ENCODE data around the gene GPC6. TPM values are rescaled to one million over a fixed set of nuclear protein-coding genes. Genes with fewer than 3 reads are reported as not detected.

The GPC6 gene
- total RNA-seq, 3 donors from 2014 or later (not counting 1 experiment from before 2014, with no cell fraction given), result not detected

GRCh38 chr13:94065741-94066140 lies 839.1 kb downstream of the GPC6 start:
- peaks cover 0 to 3% of the 10 kb centered on the region in 2 donors for H3K27me3 Mint-ChIP-seq (ENCODE audit: low read depth in 2 of 2)
- no peaks in the 10 kb centered on the region for H3K4me1 ChIP-seq (ENCODE audit: control insufficient read depth, insufficient read depth, low read length)
- no peaks in the 10 kb centered on the region for H3K36me3 Mint-ChIP-seq
- intact Hi-C loops (cut with micrococcal nuclease), result no loop called here
- no peaks in the 10 kb centered on the region for H3K36me3 ChIP-seq (ENCODE audit: control insufficient read depth, insufficient read depth, low read length)
- WGBS (ENCODE audit: insufficient coverage), result no CpG with 5 or more reads among the region's 1 CpG
- ATAC-seq, result no peak
- H3K4me1 Mint-ChIP-seq, result no peaks in the 10 kb centered on the region
- H3K4me3 ChIP-seq (ENCODE audit: low read length), result no peak overlapping the region
- DNase-seq, result no peak
- H3K9me3 Mint-ChIP-seq, result peaks cover 0 to 2% of the 10 kb centered on the region in 2 donors
- no peak for TF ChIP-seq CTCF (IDR thresholded peaks at IDR 0.05)
- no peak overlapping the region for H3K4me3 Mint-ChIP-seq
- no peak overlapping the region for H3K27ac ChIP-seq (ENCODE audit: low read length)
- no peaks in the 10 kb centered on the region for H3K9me3 ChIP-seq (ENCODE audit: control insufficient read depth, insufficient read depth, low read length)
- no peaks in the 10 kb centered on the region for H3K27me3 ChIP-seq (ENCODE audit: control insufficient read depth, insufficient read depth, low read length)
- H3K27ac Mint-ChIP-seq, result no peak overlapping the region

GRCh38 chr13:94073007-94073744 lies 846.6 kb downstream of the GPC6 start:
- Mint-ChIP-seq H3K4me3 (no peak overlapping the region), H3K9me3 (peaks cover 2% of the 10 kb centered on the region in 2 donors), H3K27ac (no peak overlapping the region), H3K27me3 (ENCODE audit: low read depth in 2 of 2) (peaks cover 0 to 5% of the 10 kb centered on the region in 2 donors), H3K36me3 (no peaks in the 10 kb centered on the region), H3K4me1 (no peaks in the 10 kb centered on the region)
- no peaks in the 10 kb centered on the region for H3K4me1 ChIP-seq (ENCODE audit: control insufficient read depth, insufficient read depth, low read length)
- H3K27me3 ChIP-seq (ENCODE audit: control insufficient read depth, insufficient read depth, low read length), result no peaks in the 10 kb centered on the region
- no peaks in the 10 kb centered on the region for H3K9me3 ChIP-seq (ENCODE audit: control insufficient read depth, insufficient read depth, low read length)
- DNase-seq (no peak), ATAC-seq (no peak)
- no peak for TF ChIP-seq CTCF (IDR thresholded peaks at IDR 0.05)
- no peak overlapping the region for H3K4me3 ChIP-seq (ENCODE audit: low read length)
- H3K36me3 ChIP-seq (ENCODE audit: control insufficient read depth, insufficient read depth, low read length), result no peaks in the 10 kb centered on the region
- intact Hi-C loops (cut with micrococcal nuclease), result no loop called here
- H3K27ac ChIP-seq (ENCODE audit: low read length), result no peak overlapping the region
- 58% methylated on average over 3 of the region's 4 CpGs for WGBS (ENCODE audit: insufficient coverage)

GRCh38 chr13:94079876-94080275 lies 853.3 kb downstream of the GPC6 start:
- DNase-seq (no peak), ATAC-seq (no peak)
- Mint-ChIP-seq H3K4me1 (no peaks in the 10 kb centered on the region), H3K36me3 (no peaks in the 10 kb centered on the region), H3K4me3 (no peak overlapping the region), H3K27ac (no peak overlapping the region), H3K9me3 (peaks cover 0 to 2% of the 10 kb centered on the region in 2 donors), H3K27me3 (ENCODE audit: low read depth in 2 of 2) (peaks cover 0 to 2% of the 10 kb centered on the region in 2 donors)
- Histone ChIP-seq H3K4me1 (ENCODE audit: control insufficient read depth, insufficient read depth, low read length) (no peaks in the 10 kb centered on the region), H3K36me3 (ENCODE audit: control insufficient read depth, insufficient read depth, low read length) (no peaks in the 10 kb centered on the region), H3K27me3 (ENCODE audit: control insufficient read depth, insufficient read depth, low read length) (peaks cover 5% of the 10 kb centered on the region), H3K4me3 (ENCODE audit: low read length) (no peak overlapping the region), H3K27ac (ENCODE audit: low read length) (no peak overlapping the region), H3K9me3 (ENCODE audit: control insufficient read depth, insufficient read depth, low read length) (no peaks in the 10 kb centered on the region)
- no peak for TF ChIP-seq CTCF (IDR thresholded peaks at IDR 0.05)
- intact Hi-C loops (cut with micrococcal nuclease), result no loop called here

- Histone ChIP-seq H3K4me1 (ENCODE audit: control insufficient read depth, insufficient read depth, low read length) (no peaks in the 10 kb centered on the region), H3K27me3 (ENCODE audit: control insufficient read depth, insufficient read depth, low read length) (peaks cover 5% of the 10 kb centered on the region), H3K27ac (ENCODE audit: low read length) (no peak overlapping the region), H3K9me3 (ENCODE audit: control insufficient read depth, insufficient read depth, low read length) (no peaks in the 10 kb centered on the region), H3K4me3 (ENCODE audit: low read length) (no peak overlapping the region), H3K36me3 (ENCODE audit: control insufficient read depth, insufficient read depth, low read length) (no peaks in the 10 kb centered on the region)
- Mint-ChIP-seq H3K27me3 (ENCODE audit: low read depth in 2 of 2) (peaks cover 0 to 2% of the 10 kb centered on the region in 2 donors), H3K4me3 (no peak overlapping the region), H3K36me3 (no peaks in the 10 kb centered on the region), H3K4me1 (no peaks in the 10 kb centered on the region), H3K27ac (no peak overlapping the region), H3K9me3 (peaks cover 0 to 2% of the 10 kb centered on the region in 2 donors)
- TF ChIP-seq CTCF (IDR thresholded peaks at IDR 0.05), result no peak
- WGBS (ENCODE audit: insufficient coverage), result 67% methylated on average over 1 of the region's 1 CpG
- no peak for ATAC-seq
- intact Hi-C loops (cut with micrococcal nuclease), result no loop called here
- no peak for DNase-seq
Observed at GRCh38 chr13:94080527-94080926, 853.9 kb downstream of the GPC6 start.

Data from natural killer cell (primary cell).